GM13977 (cell line): ENCODE measurements around the gene EVL.

Experiments
- DNase-seq: peaks from one replicate; pipeline ENCODE4 v3.0.0; 2012; ENCODE audit warnings: low spot score
- CTCF ChIP-seq: IDR thresholded peaks from 2 replicates; pipeline ENCODE4 v1.5.1; 2012; ENCODE audit warnings: mild to moderate bottlenecking, control low read depth; ENCODE audit not compliant: insufficient read depth; ENCODE audit errors: extremely low read depth, missing control alignments
- in situ Hi-C: fragments of 300-500 bp; cut with MboI; formaldehyde crosslinking; loops from one replicate; pipeline ENCODE4 v1.12.0; 2022; ENCODE audit warnings: low sequenced_read_pairs, low pct_unique_long_range_greater_than_20kb, mixed read lengths, inconsistent platforms; ENCODE audit not compliant: unreplicated experiment

Gene EVL

DNA sequence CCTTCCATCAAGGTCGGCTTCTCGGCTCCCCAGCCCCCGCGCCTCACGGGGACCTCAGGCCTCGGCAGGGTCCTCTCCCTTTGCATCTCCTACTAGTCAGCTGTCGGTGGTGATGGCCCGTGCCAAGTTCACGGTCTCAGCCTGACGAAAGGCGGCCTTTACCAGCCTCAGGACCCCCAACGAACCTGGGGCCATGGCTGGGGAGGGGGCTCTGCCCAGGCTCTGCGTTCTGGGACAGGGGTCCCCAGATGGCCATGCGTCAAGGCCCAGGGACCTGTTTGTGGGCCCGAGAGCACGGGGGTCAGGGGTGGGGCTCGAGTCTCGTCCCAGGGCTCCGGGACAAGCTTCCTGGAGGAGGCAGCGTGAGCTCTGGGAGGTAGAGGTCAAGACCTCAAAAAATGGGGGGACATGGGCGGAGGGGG is 127.0 kb downstream of the EVL start:
- in situ Hi-C loops, result no loop called here
- TF ChIP-seq CTCF, result no peak
- DNase-seq, result no peak

DNA sequence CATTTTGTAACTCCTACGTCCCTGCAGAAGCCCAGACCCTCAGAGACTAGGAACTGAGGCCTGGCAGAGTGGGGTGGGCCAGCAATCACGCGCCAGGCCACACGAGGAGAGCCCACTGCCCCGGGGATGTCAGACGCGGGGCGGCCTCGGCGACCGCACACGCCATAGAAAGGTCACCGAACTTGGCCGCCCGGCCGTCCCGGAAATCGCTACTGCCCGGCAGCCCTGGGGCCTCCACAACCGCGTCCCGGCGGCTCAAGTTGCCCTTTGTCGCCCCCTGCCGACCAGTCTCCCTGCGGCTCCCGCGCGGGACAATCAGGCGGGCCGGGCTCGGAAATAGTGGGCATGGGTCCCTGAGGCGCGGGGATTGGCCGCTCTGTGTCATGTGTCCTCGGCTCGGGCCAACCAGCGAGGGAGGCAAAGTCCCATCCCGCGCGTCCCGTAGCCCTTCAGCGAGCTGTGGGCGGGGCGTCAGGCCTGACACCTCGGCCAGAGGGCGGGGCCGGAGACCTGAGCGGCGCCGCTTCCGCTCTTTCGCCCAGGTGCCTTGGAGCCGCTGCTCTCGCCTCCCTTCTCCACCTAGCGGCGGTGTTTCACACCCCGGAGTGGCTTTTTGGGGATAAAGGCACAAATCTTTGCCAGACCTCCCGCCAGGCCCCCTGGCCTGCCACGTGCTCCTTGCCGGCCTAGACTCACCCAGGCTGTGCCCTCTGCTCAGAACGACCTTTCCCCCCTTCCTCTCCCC is 127.6 kb downstream of the EVL start:
- DNase-seq, result peak; percentile 99
- in situ Hi-C loops, result no loop called here
- TF ChIP-seq CTCF, result peak; percentile 96
